Suprapubic skin (tissue), 4 donors: ENCODE data around the gene BNC2. TPM values are rescaled to one million over a fixed set of nuclear protein-coding genes. Genes with fewer than 3 reads are reported as not detected.

Source experiments
- DNase-seq, 2 donors: peaks; one replicate each; pipeline ENCODE4 v3.0.0-alpha.2; 2019; ENCODE audit warnings: low spot score in 2 of 2
- H3K27ac ChIP-seq: fragments of 200-600 bp; sonication (generic); one replicate; pipeline ENCODE4 v1.5.1; 2019
- H3K27me3 ChIP-seq: fragments of 200-600 bp; sonication (generic); one replicate; pipeline ENCODE4 v1.5.1; 2019
- H3K36me3 ChIP-seq: fragments of 200-600 bp; sonication (generic); one replicate; pipeline ENCODE4 v1.5.1; 2019
- H3K4me1 ChIP-seq: fragments of 200-600 bp; sonication (generic); one replicate; pipeline ENCODE4 v1.5.1; 2019
- H3K4me3 ChIP-seq: fragments of 200-600 bp; sonication (generic); one replicate; pipeline ENCODE4 v1.5.1; 2019; ENCODE audit warnings: mild to moderate bottlenecking
- H3K9me3 ChIP-seq: fragments of 200-600 bp; sonication (generic); one replicate; pipeline ENCODE4 v1.5.1; 2019
- EP300 ChIP-seq: sonication (generic); formaldehyde crosslinking; IDR thresholded peaks from one replicate; pipeline ENCODE4 v1.6.1; 2017; ENCODE audit warnings: antibody characterized with exemption
- POLR2A ChIP-seq, 2 donors: fragments of 450-650 bp; IDR thresholded peaks; one replicate each; pipeline ENCODE4 v1.6.1; 2017; ENCODE audit warnings: antibody characterized with exemption in 2 of 2, mild to moderate bottlenecking in 2 of 2, moderate library complexity in 2 of 2
- POLR2AphosphoS5 ChIP-seq, 3 donors: sonication (generic); formaldehyde crosslinking; IDR thresholded peaks; one replicate each; pipeline ENCODE4 v1.6.1; 2017; ENCODE audit warnings: antibody characterized with exemption in 3 of 3
- WGBS: methylation state at CpG from one replicate; pipeline ENCODE4 v1.1.5; 2018; 5-methylcytosine and 5-hydroxymethylcytosine counted together
- total RNA-seq, 4 donors: library from RNA; depleted of rRNA; stranded (reverse); fragments of >200 nt; gene quantifications; one replicate each; pipeline ENCODE4 v1.1.0, GENCODE V29; 2016
- TF ChIP-seq, protein P1 (sequence below), 2 donors: fragments of 200-600 bp in 1 of 2; fragments of 450-650 bp in 1 of 2; sonication (generic) in 1 of 2; IDR thresholded peaks; one replicate each; pipeline ENCODE4 v1.5.1; 2016 to 2019; ENCODE audit warnings: antibody characterized with exemption in 2 of 2, mild to moderate bottlenecking in 1 of 2, moderate library complexity in 1 of 2

Gene BNC2
- total RNA-seq, 4 donors from 2014 or later, result 6.5 to 12.3 (median 8.9) TPM

DNA sequence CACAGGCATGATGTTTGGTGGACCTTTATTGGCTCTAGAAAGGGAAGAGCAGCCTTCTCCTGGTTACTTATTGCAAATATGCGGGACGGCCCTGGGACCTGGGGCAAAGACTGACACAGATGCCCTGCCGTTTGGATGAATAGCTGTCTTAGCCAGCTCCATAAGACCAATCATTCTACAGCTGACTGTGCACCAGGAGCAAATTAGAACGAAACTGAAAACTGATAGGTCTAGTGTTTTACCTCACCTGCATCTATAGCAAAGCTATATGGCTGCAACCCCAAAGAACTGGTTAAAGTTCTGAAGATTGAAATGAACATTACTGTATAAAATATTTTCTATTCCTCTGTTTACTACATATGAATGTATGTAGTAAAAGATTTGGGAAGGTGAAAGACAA lies 34.2 kb upstream of the BNC2 start:
- 86% methylated on average over 4 of the region's 4 CpGs for WGBS

DNA sequence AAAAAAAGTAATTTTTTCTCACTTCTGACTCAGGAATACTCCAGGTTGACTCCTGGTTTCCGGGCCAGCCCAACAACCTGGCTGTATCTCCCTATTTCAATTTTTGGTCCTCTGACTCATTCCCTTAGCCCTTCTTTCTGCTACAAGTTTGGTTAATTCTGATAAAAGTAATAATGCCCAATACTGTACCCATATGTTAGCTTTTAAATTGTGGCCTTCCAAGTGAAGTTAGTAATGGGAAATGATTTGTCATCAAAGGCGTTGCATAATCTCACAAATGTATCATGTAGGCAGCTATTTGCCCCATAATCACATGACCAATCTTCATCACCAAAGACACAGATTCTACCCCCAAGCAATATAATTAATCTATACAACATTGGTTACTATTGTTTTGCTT lies 31.1 kb upstream of the BNC2 start:
- Histone ChIP-seq H3K4me3 (no peak overlapping the region), H3K9me3 (no peaks in the 10 kb centered on the region), H3K4me1 (no peaks in the 10 kb centered on the region), H3K27ac (no peak overlapping the region), H3K27me3 (no peaks in the 10 kb centered on the region), H3K36me3 (no peaks in the 10 kb centered on the region)
- TF ChIP-seq, protein P1, sequence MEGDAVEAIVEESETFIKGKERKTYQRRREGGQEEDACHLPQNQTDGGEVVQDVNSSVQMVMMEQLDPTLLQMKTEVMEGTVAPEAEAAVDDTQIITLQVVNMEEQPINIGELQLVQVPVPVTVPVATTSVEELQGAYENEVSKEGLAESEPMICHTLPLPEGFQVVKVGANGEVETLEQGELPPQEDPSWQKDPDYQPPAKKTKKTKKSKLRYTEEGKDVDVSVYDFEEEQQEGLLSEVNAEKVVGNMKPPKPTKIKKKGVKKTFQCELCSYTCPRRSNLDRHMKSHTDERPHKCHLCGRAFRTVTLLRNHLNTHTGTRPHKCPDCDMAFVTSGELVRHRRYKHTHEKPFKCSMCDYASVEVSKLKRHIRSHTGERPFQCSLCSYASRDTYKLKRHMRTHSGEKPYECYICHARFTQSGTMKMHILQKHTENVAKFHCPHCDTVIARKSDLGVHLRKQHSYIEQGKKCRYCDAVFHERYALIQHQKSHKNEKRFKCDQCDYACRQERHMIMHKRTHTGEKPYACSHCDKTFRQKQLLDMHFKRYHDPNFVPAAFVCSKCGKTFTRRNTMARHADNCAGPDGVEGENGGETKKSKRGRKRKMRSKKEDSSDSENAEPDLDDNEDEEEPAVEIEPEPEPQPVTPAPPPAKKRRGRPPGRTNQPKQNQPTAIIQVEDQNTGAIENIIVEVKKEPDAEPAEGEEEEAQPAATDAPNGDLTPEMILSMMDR (IDR thresholded peaks at IDR 0.05), result no peak
- TF ChIP-seq POLR2AphosphoS5 (IDR thresholded peaks at IDR 0.05), result no peak
- no peak for TF ChIP-seq EP300
- WGBS, result 85% methylated on average over 2 of the region's 2 CpGs
- no peak for DNase-seq

More for the DNA sequence above, 34.2 kb upstream of the BNC2 start:
- no peaks in the 10 kb centered on the region for H3K27me3 ChIP-seq
- DNase-seq, result no peak
- TF ChIP-seq POLR2AphosphoS5 (IDR thresholded peaks at IDR 0.05), result no peak
- no peaks in the 10 kb centered on the region for H3K4me1 ChIP-seq
- H3K27ac ChIP-seq, result no peak overlapping the region
- H3K36me3 ChIP-seq, result no peaks in the 10 kb centered on the region
- H3K4me3 ChIP-seq, result no peak overlapping the region
- no peaks in the 10 kb centered on the region for H3K9me3 ChIP-seq

DNA sequence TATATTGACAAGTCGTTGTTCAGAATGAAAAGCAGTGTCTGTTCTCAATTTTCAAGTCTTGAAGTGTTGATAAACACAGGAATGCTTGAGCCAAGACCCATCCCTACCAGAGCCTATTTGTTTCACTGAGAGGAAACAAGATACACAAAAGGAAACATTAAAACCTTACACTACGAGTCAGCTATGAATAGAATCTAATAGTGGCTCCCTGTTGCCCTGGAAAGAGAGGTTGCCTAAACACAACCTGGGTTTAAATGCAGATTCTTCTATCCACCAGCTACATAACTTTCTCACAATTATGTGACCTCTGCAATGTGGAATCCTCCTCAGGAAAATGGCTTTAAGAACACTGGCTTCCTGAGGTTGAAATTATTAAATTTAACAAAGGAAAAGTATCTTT lies 29.1 kb upstream of the BNC2 start:
- TF ChIP-seq POLR2AphosphoS5 (IDR thresholded peaks at IDR 0.05), result no peak
- TF ChIP-seq, protein P1 (IDR thresholded peaks at IDR 0.05), result no peak
- WGBS, result 17% methylated on average over 2 of the region's 2 CpGs
- Histone ChIP-seq H3K4me3 (no peak overlapping the region), H3K27ac (no peak overlapping the region), H3K9me3 (no peaks in the 10 kb centered on the region), H3K27me3 (no peaks in the 10 kb centered on the region), H3K4me1 (no peaks in the 10 kb centered on the region), H3K36me3 (no peaks in the 10 kb centered on the region)
- no peak for DNase-seq

DNA sequence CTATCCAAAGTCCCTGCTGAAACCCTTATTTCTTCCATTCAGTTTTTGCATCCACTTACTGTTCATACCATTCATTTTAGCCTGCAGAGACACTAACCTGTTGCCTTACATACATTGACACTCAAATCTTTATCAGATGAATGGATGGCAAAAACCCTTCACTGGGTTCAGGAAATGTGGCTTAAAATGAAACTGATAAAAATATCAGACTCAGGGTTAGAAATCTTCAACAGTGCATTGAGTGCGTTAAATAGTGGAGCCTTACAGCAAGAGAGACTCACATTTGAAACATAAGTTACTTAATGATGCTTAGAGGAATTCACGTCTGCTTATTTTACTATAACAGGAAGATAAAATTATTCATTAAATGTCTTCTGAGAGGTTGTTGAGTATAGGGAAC lies 28.0 kb upstream of the BNC2 start:
- no peaks in the 10 kb centered on the region for H3K36me3 ChIP-seq
- 78% methylated on average over 2 of the region's 2 CpGs for WGBS
- H3K27me3 ChIP-seq, result no peaks in the 10 kb centered on the region
- no peak overlapping the region for H3K27ac ChIP-seq
- no peak for DNase-seq
- no peaks in the 10 kb centered on the region for H3K9me3 ChIP-seq
- no peaks in the 10 kb centered on the region for H3K4me1 ChIP-seq
- no peak overlapping the region for H3K4me3 ChIP-seq
- TF ChIP-seq, protein P1 (IDR thresholded peaks at IDR 0.05), result no peak
- TF ChIP-seq EP300, result no peak
- TF ChIP-seq POLR2AphosphoS5 (IDR thresholded peaks at IDR 0.05), result no peak
- no peak for TF ChIP-seq POLR2A (IDR thresholded peaks at IDR 0.05)

DNA sequence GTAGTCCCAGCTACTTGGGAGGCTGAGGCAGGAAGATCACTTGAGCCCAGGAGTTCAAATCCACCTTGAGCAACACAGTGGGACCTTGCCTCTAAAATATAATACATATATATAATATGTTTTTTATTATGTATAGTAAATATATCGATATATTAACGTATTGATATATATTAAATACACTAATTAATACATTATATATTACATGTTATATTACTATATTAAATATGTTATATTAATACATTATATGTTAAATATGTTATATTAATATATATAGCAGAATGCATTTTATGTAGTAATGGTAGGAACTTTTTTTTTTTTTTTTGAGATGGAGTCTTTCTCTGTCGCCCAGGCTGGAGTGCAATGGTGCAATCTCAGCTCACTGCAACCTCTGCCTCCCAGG lies 18.1 kb upstream of the BNC2 start:
- WGBS, result 98% methylated on average over 3 of the region's 3 CpGs
- H3K4me3 ChIP-seq, result no peak overlapping the region

DNA sequence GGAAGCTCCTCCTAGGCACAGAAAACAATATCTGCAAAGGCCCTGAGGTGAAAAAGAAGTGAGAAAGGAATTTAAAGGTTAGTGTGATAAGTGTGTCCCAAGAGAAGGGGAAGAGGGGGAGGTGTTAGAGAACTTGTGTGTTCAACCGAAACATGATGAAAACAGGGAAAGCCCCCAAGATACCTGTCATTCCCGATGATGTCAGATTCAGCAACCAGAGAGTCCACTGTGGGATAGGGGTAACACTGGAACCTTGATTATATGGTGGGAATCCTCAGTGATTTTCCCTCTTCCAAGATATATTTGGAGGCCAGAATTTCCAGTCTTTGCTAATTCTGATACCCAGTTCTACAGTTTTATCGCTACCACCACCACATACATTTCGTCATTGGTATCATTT lies 15.5 kb upstream of the BNC2 start:
- 94% methylated on average over 4 of the region's 4 CpGs for WGBS
- no peak overlapping the region for H3K27ac ChIP-seq
- H3K36me3 ChIP-seq, result no peaks in the 10 kb centered on the region
- TF ChIP-seq POLR2A (IDR thresholded peaks at IDR 0.05), result no peak
- TF ChIP-seq POLR2AphosphoS5 (IDR thresholded peaks at IDR 0.05), result no peak
- TF ChIP-seq, protein P1 (IDR thresholded peaks at IDR 0.05), result no peak
- TF ChIP-seq EP300, result no peak
- H3K9me3 ChIP-seq, result no peaks in the 10 kb centered on the region
- DNase-seq, result no peak
- H3K4me3 ChIP-seq, result no peak overlapping the region
- no peaks in the 10 kb centered on the region for H3K4me1 ChIP-seq
- H3K27me3 ChIP-seq, result no peaks in the 10 kb centered on the region

More for the DNA sequence above, 18.1 kb upstream of the BNC2 start:
- Histone ChIP-seq H3K27ac (no peak overlapping the region), H3K36me3 (no peaks in the 10 kb centered on the region), H3K9me3 (no peaks in the 10 kb centered on the region), H3K27me3 (no peaks in the 10 kb centered on the region), H3K4me1 (no peaks in the 10 kb centered on the region)
- TF ChIP-seq EP300 (no peak), POLR2A (IDR thresholded peaks at IDR 0.05) (no peak), POLR2AphosphoS5 (IDR thresholded peaks at IDR 0.05) (no peak)
- TF ChIP-seq, protein P1 (IDR thresholded peaks at IDR 0.05), result no peak
- no peak for DNase-seq
